Right renal pelvis (tissue), 4 donors: ENCODE data around the gene MNT. TPM values are rescaled to one million over a fixed set of nuclear protein-coding genes. Genes with fewer than 3 reads are reported as not detected.
A peak's percentile ranks its signal among the peaks of the same experiment; 100 is the strongest.

Source experiments
- DNase-seq, 4 donors: peaks; one replicate each; pipeline ENCODE4 v3.0.0-alpha.2; 2013; ENCODE audit warnings: low read depth in 4 of 4, low spot score in 3 of 4, missing footprints in 1 of 4
- polyA plus RNA-seq, 4 donors: library from polyadenylated mRNA; unstranded; fragments of 120-200 nt; gene quantifications; one replicate each; pipeline ENCODE4 v1.2.1, GENCODE V29; 2013; ENCODE audit not compliant: insufficient read length in 4 of 4

The MNT gene
- polyA plus RNA-seq, 4 donors: 13.3 to 16.2 (median 14.0) TPM

- DNase-seq: no peak
Measured at GRCh38 chr17:2418572-2418971, 17.7 kb upstream of the MNT start.

- DNase-seq: peak in 2 of 4 donors; percentile 74 to 82
Measured at GRCh38 chr17:2416010-2416734, 15.3 kb upstream of the MNT start.

GRCh38 chr17:2415081-2415480, 14.2 kb upstream of the MNT start:
- DNase-seq: no peak

DNA sequence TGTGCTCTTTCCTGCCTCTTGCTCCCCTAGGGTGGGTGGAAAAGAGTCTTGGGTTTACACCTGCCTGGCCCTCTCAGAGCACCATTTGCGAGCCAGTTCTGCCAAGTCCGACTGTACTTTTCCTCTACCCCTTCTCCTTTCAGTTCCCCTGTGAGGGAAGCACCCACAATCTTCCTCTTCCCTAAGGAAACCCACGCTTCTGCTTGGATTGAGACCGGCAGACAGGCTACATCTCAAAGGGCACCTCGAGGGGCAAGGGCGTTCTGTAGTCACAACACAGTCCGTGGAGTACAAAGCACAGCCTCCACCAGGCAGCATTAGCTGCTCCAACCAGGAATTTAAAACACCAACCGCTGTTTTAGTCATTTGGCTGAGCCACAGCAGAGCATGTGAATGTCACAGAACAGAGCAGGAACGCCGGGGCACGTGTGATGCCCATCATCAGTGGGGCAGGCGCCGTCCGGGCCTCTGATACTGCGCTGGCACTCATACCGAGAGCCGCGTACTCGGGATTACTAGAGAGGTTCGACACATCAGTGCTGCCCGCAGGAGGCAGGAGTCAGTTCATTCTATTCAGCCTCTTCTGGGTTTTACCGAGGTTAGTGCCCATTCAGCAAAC, 13.7 kb upstream of the MNT start:
- DNase-seq: no peak

- no peak for DNase-seq
Measured at GRCh38 chr17:2412561-2413021, 11.7 kb upstream of the MNT start.

DNA sequence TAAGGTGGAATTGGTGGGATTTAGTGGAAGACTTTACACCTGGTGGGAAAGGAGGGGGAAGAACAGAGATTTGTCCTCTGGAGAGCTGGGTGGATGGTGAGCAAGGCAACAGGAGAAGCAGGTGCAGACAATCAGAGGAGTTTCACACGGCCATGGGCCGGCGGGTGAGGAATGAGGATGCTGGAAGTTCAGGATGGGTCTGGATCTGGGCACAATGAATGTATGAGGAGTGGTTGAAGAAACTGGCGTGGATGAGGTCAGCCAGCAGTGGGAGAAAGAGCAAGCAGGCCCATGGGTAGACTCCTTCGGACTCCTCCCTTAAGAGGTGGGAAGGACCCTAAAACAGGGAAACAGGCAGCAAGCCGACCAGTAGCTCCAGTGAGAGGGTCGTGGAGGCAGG, 10.1 kb upstream of the MNT start:
- DNase-seq: no peak

- DNase-seq: no peak
Measured at GRCh38 chr17:2406903-2407790, 6.3 kb upstream of the MNT start.

DNA sequence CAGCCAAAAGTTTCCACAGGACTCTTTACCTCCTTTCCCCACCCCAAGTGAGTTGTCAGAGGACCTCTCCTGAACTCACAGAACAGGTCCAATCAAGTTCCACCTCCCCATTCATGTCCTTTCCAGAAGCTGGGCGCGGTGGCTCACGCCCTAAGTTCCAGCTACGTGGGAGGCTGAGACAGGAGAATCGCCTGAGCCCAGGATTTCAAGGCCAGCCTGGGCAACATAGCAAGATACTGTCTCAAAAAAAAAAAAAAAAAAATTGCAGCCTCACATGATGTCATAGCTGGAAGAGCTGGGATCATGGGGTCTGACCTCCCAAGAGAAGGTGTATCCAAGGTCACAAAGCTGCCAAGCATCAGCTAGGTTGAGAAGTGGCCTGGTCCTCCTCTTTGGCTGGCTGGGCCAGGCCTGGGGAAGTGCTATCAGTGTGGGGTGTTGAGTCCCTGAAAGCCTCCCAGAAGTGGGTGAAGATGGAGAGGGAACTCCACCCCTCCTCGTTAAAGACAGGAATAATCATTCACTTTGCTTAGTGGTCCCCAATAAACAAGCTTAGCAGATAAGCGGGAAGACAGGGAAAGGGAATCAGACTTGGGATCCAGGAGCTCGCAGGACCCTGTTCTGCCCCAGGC, 5.5 kb upstream of the MNT start:
- DNase-seq: no peak

DNA sequence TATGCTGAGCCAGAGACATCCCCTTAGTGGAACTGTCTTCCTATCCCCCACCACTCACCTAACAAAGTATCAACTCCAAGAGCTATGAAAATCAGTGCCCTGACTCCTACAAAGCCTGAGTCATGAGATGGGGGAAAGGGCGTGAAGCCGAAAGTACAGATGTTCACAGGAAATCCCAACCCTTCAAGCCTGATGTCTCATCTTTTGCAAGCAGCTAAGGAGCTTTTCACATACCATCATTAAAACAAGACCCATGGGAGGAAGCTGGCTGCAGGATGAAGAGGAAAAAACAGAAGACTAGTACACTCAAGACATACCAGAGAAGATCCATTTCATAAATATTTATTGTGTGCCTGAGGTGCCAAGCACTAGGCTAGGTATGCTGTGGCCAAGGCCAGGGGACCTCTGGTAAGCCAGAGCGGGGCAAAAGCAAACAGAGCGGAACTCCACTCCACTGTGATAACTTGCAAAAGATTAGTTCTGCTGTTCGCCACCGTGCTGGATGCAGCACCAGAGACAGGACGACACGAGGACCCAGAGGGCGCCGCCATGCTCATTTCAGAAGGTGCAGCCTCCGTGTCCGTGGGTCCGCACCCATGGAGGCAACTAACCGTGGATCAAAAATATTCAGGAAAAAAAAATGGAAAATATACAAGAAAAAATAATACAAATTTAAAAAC, 4.5 kb upstream of the MNT start:
- DNase-seq: no peak

- DNase-seq: no peak
Measured at GRCh38 chr17:2403044-2403443, 2.2 kb upstream of the MNT start.

DNA sequence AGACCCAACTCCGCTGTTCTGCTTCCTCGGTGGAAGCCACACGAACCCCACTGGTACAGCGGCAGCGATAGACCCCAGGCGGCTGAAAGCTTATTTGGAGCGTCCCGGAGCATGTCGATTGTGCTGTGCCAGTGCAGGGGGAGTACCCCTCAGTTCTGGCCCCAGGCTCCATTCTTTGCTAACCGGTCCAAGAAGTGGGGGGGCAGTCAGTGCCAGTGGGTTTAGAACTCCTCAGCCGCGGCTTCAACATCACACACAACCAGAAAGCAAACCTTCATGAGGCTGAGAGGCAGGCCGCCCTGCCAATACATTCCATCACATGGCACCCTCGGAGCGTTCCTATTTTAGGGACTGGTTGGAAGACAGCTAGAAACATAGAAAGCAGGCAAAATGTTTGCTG, 1.7 kb upstream of the MNT start:
- DNase-seq: no peak

DNA sequence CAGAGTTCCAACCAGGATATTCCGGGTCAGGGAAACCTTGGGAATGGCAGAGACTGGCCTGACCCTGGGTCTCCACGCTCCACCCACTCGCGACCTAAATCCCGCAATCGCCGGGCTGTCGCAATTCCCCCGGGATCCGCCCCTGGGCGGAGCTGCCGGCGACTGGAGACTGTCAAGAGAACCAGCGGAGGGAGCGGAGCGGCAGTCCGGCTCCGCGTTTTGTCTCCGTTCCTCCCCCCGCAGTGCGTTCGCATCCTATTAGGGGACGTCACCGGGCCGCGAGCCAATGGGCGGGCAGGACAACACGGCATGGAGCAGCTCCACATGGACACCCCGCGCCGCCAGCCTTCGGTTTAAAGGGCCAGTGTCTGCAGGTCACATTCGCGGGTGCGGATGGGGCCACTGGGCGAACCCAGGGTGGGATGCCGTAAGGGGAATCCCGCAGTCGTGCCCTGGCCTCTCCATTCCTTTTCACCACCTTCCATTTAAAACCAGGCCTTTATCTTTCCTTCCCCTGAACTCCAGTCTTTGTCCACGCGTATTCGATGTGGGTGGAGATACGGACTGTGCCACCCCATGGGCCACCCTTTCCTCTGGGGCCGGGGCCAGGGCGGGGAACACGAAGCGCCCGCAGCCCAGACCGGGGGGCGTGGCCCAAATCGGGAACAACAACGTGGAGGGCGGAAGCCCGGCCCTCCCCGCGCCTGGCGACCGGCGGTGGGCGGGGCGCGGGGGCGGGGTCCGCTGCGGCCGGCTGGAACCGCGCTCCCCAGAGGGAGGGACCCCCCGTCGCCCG, 764 bp upstream of the MNT start:
- DNase-seq: peak; percentile 96 to 99 (median 98)

- DNase-seq: no peak
Measured at GRCh38 chr17:2400474-2400866, 390 bp downstream of the MNT start.

DNA sequence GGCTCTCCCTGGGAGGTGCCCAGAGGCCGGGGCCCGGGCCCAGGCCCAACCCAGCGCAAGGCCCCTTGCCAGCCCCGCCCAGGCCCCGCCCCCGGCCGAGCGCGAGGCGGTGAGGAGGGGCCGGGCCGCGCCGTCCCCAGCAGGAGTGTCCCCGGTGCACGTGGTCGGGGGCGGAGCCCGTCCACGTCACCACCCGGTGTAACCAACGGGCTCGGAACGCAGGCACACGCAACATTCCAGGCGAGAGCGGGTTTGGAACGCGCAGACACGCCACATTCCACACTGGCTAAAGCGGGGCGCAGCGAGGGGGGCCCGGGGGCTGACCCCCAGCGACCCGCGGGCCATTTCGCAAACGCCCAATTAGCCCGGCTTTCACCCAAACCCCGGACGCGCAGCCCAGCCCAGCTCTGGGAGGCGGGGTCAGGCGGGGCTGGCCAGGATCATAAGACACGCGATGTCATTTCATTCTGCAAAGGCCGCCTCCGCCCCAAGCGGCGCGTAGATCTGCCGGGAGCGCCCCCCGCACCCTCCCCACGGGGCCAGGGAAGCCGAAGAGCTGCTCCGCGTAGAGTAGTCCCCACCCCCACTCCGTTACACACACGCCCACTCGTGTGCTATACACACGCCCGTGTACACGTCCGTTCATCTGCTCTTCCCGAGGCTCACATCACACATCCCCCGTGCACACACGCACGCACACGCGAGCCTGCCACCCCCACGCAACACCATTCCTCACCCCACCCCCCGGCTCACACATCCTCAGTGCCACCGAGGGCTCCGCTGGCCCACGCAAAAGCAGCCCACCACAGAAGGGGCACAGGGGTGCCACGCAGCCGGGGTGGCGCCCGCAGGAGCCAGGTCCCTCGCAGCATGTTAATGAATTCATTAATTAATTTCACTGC, 1.0 kb downstream of the MNT start:
- DNase-seq: peak; percentile 88 to 94 (median 92)

GRCh38 chr17:2398655-2399571, 1.9 kb downstream of the MNT start:
- DNase-seq: no peak

GRCh38 chr17:2398182-2398581, 2.7 kb downstream of the MNT start:
- DNase-seq: no peak
